HG03097 (cell line): ENCODE data around the gene OTUD1.

Source experiments
- ATAC-seq: cut with Tn5 transposase; IDR thresholded peaks from one replicate; pipeline ENCODE4 v1.9.1; 2021; ENCODE audit not compliant: unreplicated experiment, low FRiP score

Gene OTUD1

GRCh38 chr10:23419655-23420329 is 19.1 kb upstream of the OTUD1 start:
- no peak for ATAC-seq

- ATAC-seq: no peak
Measured at GRCh38 chr10:23421397-23421796, 17.5 kb upstream of the OTUD1 start.

- no peak for ATAC-seq
Measured at GRCh38 chr10:23422003-23422411, 16.9 kb upstream of the OTUD1 start.

GRCh38 chr10:23432166-23432565 is 6.7 kb upstream of the OTUD1 start:
- ATAC-seq: no peak

GRCh38 chr10:23432639-23433038 is 6.2 kb upstream of the OTUD1 start:
- no peak for ATAC-seq

GRCh38 chr10:23433701-23434100 is 5.2 kb upstream of the OTUD1 start:
- ATAC-seq: no peak

GRCh38 chr10:23435378-23435777 is 3.5 kb upstream of the OTUD1 start:
- ATAC-seq: no peak

GRCh38 chr10:23436983-23437382 is 1.9 kb upstream of the OTUD1 start:
- no peak for ATAC-seq

GRCh38 chr10:23437963-23438546 is 820 bp upstream of the OTUD1 start:
- ATAC-seq: no peak

- peak; percentile 2 for ATAC-seq
Measured at GRCh38 chr10:23439452-23439960, 631 bp downstream of the OTUD1 start.

- peak; percentile 14 for ATAC-seq
Measured at GRCh38 chr10:23439961-23440889, 1.4 kb downstream of the OTUD1 start.

GRCh38 chr10:23441251-23441650 is 2.4 kb downstream of the OTUD1 start:
- ATAC-seq: no peak

GRCh38 chr10:23442936-23443335 is 4.1 kb downstream of the OTUD1 start:
- ATAC-seq: no peak

GRCh38 chr10:23445591-23445990 is 6.7 kb downstream of the OTUD1 start:
- no peak for ATAC-seq

GRCh38 chr10:23448323-23448722 is 9.4 kb downstream of the OTUD1 start:
- ATAC-seq: no peak

GRCh38 chr10:23448802-23449570 is 10.1 kb downstream of the OTUD1 start:
- ATAC-seq: peak; percentile 91

- ATAC-seq: no peak
Measured at GRCh38 chr10:23452033-23452655, 13.3 kb downstream of the OTUD1 start.

GRCh38 chr10:23453465-23453864 is 14.6 kb downstream of the OTUD1 start:
- no peak for ATAC-seq

- ATAC-seq: no peak
Measured at GRCh38 chr10:23457632-23458417, 18.9 kb downstream of the OTUD1 start.
